Fibroblast of pulmonary artery (primary cell): ENCODE results near the gene NPHS1.

Experiments
- DNase-seq: peaks from one replicate; pipeline ENCODE4 v3.0.0-alpha.2; 2010; ENCODE audit warnings: low read depth
- H3K4me3 ChIP-seq: replicated peaks from 2 replicates; pipeline ENCODE4 v1.5.1; 2011; ENCODE audit warnings: low read depth, mild to moderate bottlenecking, control low read depth, low read length, moderate library complexity
- CTCF ChIP-seq: IDR thresholded peaks from 2 replicates; pipeline ENCODE4 v1.5.1; 2011; ENCODE audit warnings: mild to moderate bottlenecking, control low read depth, low read length, inconsistent platforms; ENCODE audit errors: missing control alignments

Gene NPHS1

GRCh38 chr19:35885904-35886303, 33.6 kb upstream of the NPHS1 start:
- no peak for DNase-seq
- H3K4me3 ChIP-seq, result no peak overlapping the region
- no peak for TF ChIP-seq CTCF

GRCh38 chr19:35885225-35885738, 33.0 kb upstream of the NPHS1 start:
- no peak for TF ChIP-seq CTCF
- no peak overlapping the region for H3K4me3 ChIP-seq
- no peak for DNase-seq

- H3K4me3 ChIP-seq, result no peak overlapping the region
- DNase-seq, result no peak
- TF ChIP-seq CTCF, result no peak
These were observed 31.6 kb upstream of the NPHS1 start for GRCh38 chr19:35883882-35884281.

GRCh38 chr19:35882114-35882832, 30.0 kb upstream of the NPHS1 start:
- H3K4me3 ChIP-seq, result no peak overlapping the region
- TF ChIP-seq CTCF, result peak; percentile 51
- DNase-seq, result peak; percentile 86

- DNase-seq, result peak; percentile 87
- no peak overlapping the region for H3K4me3 ChIP-seq
- TF ChIP-seq CTCF, result no peak
These were observed 27.5 kb upstream of the NPHS1 start for GRCh38 chr19:35879770-35880317.

GRCh38 chr19:35879068-35879467, 26.8 kb upstream of the NPHS1 start:
- no peak for DNase-seq
- no peak for TF ChIP-seq CTCF
- H3K4me3 ChIP-seq, result no peak overlapping the region
